HEK293 (cell line): Measurements from ENCODE around the gene BEX1.

Experiments
- CTCF ChIA-PET: fragments of 350-600 bp; formaldehyde crosslinking; extraction: SDS; loops from one replicate; lab custom pipeline; 2021; ENCODE audit warnings: antibody characterized with exemption; lab: Yijun Ruan, JAX
- POLR2A ChIA-PET: fragments of 300-600 bp; formaldehyde crosslinking; extraction: SDS; loops from one replicate; lab custom pipeline; 2020; ENCODE audit warnings: antibody characterized with exemption, inconsistent platforms; lab: Yijun Ruan, JAX
- H3K27ac ChIP-seq: fragments of 200-500 bp; sonication (Bioruptor generic); 2 replicates; pipeline ENCODE4 v1.5.1; 2014; ENCODE audit warnings: low read depth, low read length, control low read depth, inconsistent platforms; ENCODE audit errors: extremely low read depth
- H3K36me3 ChIP-seq, 2 experiments: fragments of 200-500 bp in 1 of 2; sonication (Bioruptor generic) in 1 of 2; 1 replicate in 1 of 2; 2 replicates in 1 of 2; pipeline ENCODE4 v1.5.1; 2014 to 2017; ENCODE audit warnings: inconsistent platforms in 2 of 2, low read length in 2 of 2; ENCODE audit not compliant: control insufficient read depth in 2 of 2, insufficient read depth in 1 of 2
- H3K4me1 ChIP-seq: fragments of 200-500 bp; sonication (Bioruptor generic); 2 replicates; pipeline ENCODE4 v1.5.1; 2014; ENCODE audit warnings: mild to moderate bottlenecking, low read length, inconsistent platforms; ENCODE audit not compliant: control insufficient read depth, insufficient read depth
- H3K4me3 ChIP-seq: 2 replicates; pipeline ENCODE4 v1.5.1; 2011; ENCODE audit warnings: low read depth, mild to moderate bottlenecking, control low read depth, low read length, moderate library complexity
- H3K9me3 ChIP-seq: fragments of 200-500 bp; sonication (Bioruptor generic); 2 replicates; pipeline ENCODE4 v1.5.1; 2014; ENCODE audit warnings: low read depth, low read length, inconsistent platforms; ENCODE audit not compliant: control insufficient read depth, insufficient read depth
- BCL11B ChIP-seq: fragments of 450-650 bp; formaldehyde crosslinking; IDR thresholded peaks from 2 replicates; pipeline ENCODE4 v1.5.1; 2016; ENCODE audit warnings: low read depth, missing biosample characterization, missing genetic modification characterization
- ELK4 ChIP-seq: IDR thresholded peaks from 2 replicates; pipeline ENCODE4 v1.6.1; 2011; ENCODE audit warnings: mild to moderate bottlenecking, low read depth, low read length, borderline replicate concordance
- GLI2 ChIP-seq: fragments of 450-650 bp; formaldehyde crosslinking; IDR thresholded peaks from 2 replicates; pipeline ENCODE4; 2017; ENCODE audit warnings: missing biosample characterization, missing genetic modification characterization, low read depth, borderline replicate concordance
- KLF7 ChIP-seq: fragments of 450-650 bp; formaldehyde crosslinking; IDR thresholded peaks from 2 replicates; pipeline ENCODE4 v1.5.1; 2016; ENCODE audit warnings: missing biosample characterization, missing genetic modification characterization, borderline replicate concordance
- PRDM1 ChIP-seq: fragments of 450-650 bp; formaldehyde crosslinking; IDR thresholded peaks from 2 replicates; pipeline ENCODE4; 2016; ENCODE audit warnings: missing biosample characterization, missing genetic modification characterization
- SP2 ChIP-seq: fragments of 450-650 bp; formaldehyde crosslinking; IDR thresholded peaks from 2 replicates; pipeline ENCODE4 v1.5.1; 2016; ENCODE audit warnings: missing biosample characterization, missing genetic modification characterization
- SP7 ChIP-seq: fragments of 450-650 bp; formaldehyde crosslinking; IDR thresholded peaks from 2 replicates; pipeline ENCODE4 v1.5.1; 2016; ENCODE audit warnings: missing biosample characterization, missing genetic modification characterization
- TRIM28 ChIP-seq: IDR thresholded peaks from 2 replicates; pipeline ENCODE4 v1.6.1; 2011; ENCODE audit warnings: low read length, control low read depth, borderline replicate concordance
- ZBTB17 ChIP-seq: fragments of 450-650 bp; formaldehyde crosslinking; IDR thresholded peaks from 2 replicates; pipeline ENCODE4 v1.5.1; 2016; ENCODE audit warnings: missing biosample characterization, missing genetic modification characterization
- ZBTB8A ChIP-seq: fragments of 450-650 bp; formaldehyde crosslinking; IDR thresholded peaks from 2 replicates; pipeline ENCODE4 v1.5.1; 2016; ENCODE audit warnings: missing biosample characterization, missing genetic modification characterization
- ZNF148 ChIP-seq: fragments of 450-650 bp; formaldehyde crosslinking; IDR thresholded peaks from 2 replicates; pipeline ENCODE4 v1.5.0; 2017; ENCODE audit warnings: missing biosample characterization, missing genetic modification characterization, borderline replicate concordance
- ZNF214 ChIP-seq: fragments of 450-650 bp; formaldehyde crosslinking; IDR thresholded peaks from 2 replicates; pipeline ENCODE4 v1.5.1; 2017; ENCODE audit warnings: missing biosample characterization, mild to moderate bottlenecking, missing genetic modification characterization, borderline replicate concordance
- ZNF239 ChIP-seq: fragments of 450-650 bp; formaldehyde crosslinking; IDR thresholded peaks from 2 replicates; pipeline ENCODE4 v1.5.1; 2016; ENCODE audit warnings: missing biosample characterization, missing genetic modification characterization
- ZNF24 ChIP-seq: fragments of 450-650 bp; formaldehyde crosslinking; IDR thresholded peaks from 2 replicates; pipeline ENCODE4 v1.5.1; 2016; ENCODE audit warnings: missing biosample characterization, missing genetic modification characterization
- ZNF248 ChIP-seq: fragments of 450-650 bp; formaldehyde crosslinking; IDR thresholded peaks from 2 replicates; pipeline ENCODE4 v1.5.1; 2017; ENCODE audit warnings: missing biosample characterization, missing genetic modification characterization
- ZNF362 ChIP-seq: fragments of 450-650 bp; formaldehyde crosslinking; IDR thresholded peaks from 2 replicates; pipeline ENCODE4 v1.5.1; 2016; ENCODE audit warnings: missing biosample characterization, missing genetic modification characterization
- ZNF366 ChIP-seq: fragments of 450-650 bp; formaldehyde crosslinking; conservative IDR thresholded peaks from 2 replicates; pipeline ENCODE4 v1.5.1; 2016; ENCODE audit warnings: missing biosample characterization, missing genetic modification characterization
- ZNF423 ChIP-seq: fragments of 450-650 bp; formaldehyde crosslinking; IDR thresholded peaks from 2 replicates; pipeline ENCODE4 v1.5.1; 2016; ENCODE audit warnings: missing biosample characterization, missing genetic modification characterization
- ZNF510 ChIP-seq: fragments of 450-650 bp; formaldehyde crosslinking; IDR thresholded peaks from 2 replicates; pipeline ENCODE4 v1.5.1; 2018; ENCODE audit warnings: mild to moderate bottlenecking, missing genetic modification characterization, missing biosample characterization; ENCODE audit not compliant: insufficient replicate concordance
- ZNF580 ChIP-seq: fragments of 450-650 bp; formaldehyde crosslinking; IDR thresholded peaks from 2 replicates; pipeline ENCODE4 v1.5.1; 2016; ENCODE audit warnings: missing biosample characterization, missing genetic modification characterization
- ZNF677 ChIP-seq: fragments of 450-650 bp; IDR thresholded peaks from 2 replicates; pipeline ENCODE4 v1.5.0; 2018; ENCODE audit warnings: missing biosample characterization, mild to moderate bottlenecking, missing genetic modification characterization, moderate library complexity
- ZNF701 ChIP-seq: fragments of 450-650 bp; formaldehyde crosslinking; IDR thresholded peaks from 2 replicates; pipeline ENCODE4 v1.5.1; 2016; ENCODE audit warnings: missing biosample characterization, missing genetic modification characterization
- ZNF747 ChIP-seq: fragments of 450-650 bp; formaldehyde crosslinking; IDR thresholded peaks from 2 replicates; pipeline ENCODE4 v1.5.1; 2016; ENCODE audit warnings: missing biosample characterization, missing genetic modification characterization
- ZNF76 ChIP-seq: fragments of 450-650 bp; formaldehyde crosslinking; IDR thresholded peaks from 2 replicates; pipeline ENCODE4; 2016; ENCODE audit warnings: low read depth, missing biosample characterization, missing genetic modification characterization, borderline replicate concordance
- ZNF785 ChIP-seq: fragments of 450-650 bp; formaldehyde crosslinking; IDR thresholded peaks from 2 replicates; pipeline ENCODE4 v1.5.1; 2016; ENCODE audit warnings: missing biosample characterization, missing genetic modification characterization
- ZNF830 ChIP-seq: fragments of 450-650 bp; IDR thresholded peaks from 2 replicates; pipeline ENCODE4 v1.5.0; 2018; ENCODE audit warnings: missing biosample characterization, missing genetic modification characterization, low read depth, mild to moderate bottlenecking, moderate library complexity
- ZSCAN4 ChIP-seq: fragments of 450-650 bp; formaldehyde crosslinking; IDR thresholded peaks from 2 replicates; pipeline ENCODE4 v1.5.1; 2017; ENCODE audit warnings: missing biosample characterization, missing genetic modification characterization
- ZXDB ChIP-seq: fragments of 450-650 bp; formaldehyde crosslinking; IDR thresholded peaks from 2 replicates; pipeline ENCODE4 v1.5.1; 2016; ENCODE audit warnings: missing biosample characterization, missing genetic modification characterization
- TF ChIP-seq, protein P1 (sequence below): fragments of 450-650 bp; formaldehyde crosslinking; IDR thresholded peaks from 2 replicates; pipeline ENCODE4 v1.5.1; 2016; ENCODE audit warnings: missing biosample characterization, missing genetic modification characterization

BEX1 gene

GRCh38 chrX:103066606-103067005 lies 2.6 kb upstream of the BEX1 start:
- Histone ChIP-seq H3K36me3 (no peaks in the 10 kb centered on the region), H3K4me3 (no peak overlapping the region), H3K27ac (no peak overlapping the region), H3K4me1 (no peaks in the 10 kb centered on the region), H3K9me3 (no peaks in the 10 kb centered on the region)
- TF ChIP-seq ZNF148 (tag by site-specific recombination) (no peak), BCL11B (tag by site-specific recombination) (no peak), SP7 (tag by site-specific recombination) (no peak), ZNF239 (tag by site-specific recombination) (no peak), ELK4 (no peak), ZBTB17 (tag by site-specific recombination) (no peak), ZNF214 (no peak), ZNF362 (no peak), ZNF248 (no peak), ZNF510 (tag by site-specific recombination) (no peak), TRIM28 (no peak), ZNF785 (tag by site-specific recombination) (no peak), ZNF423 (tag by site-specific recombination) (no peak), ZNF366 (tag by site-specific recombination) (no peak), ZNF24 (tag by site-specific recombination) (no peak), ZNF747 (tag by site-specific recombination) (no peak), ZNF580 (tag by site-specific recombination) (no peak), ZSCAN4 (tag by site-specific recombination) (no peak), ZBTB8A (tag by site-specific recombination) (no peak), GLI2 (no peak)
- ChIA-PET CTCF (no interaction called here), POLR2A (no interaction called here)

DNA sequence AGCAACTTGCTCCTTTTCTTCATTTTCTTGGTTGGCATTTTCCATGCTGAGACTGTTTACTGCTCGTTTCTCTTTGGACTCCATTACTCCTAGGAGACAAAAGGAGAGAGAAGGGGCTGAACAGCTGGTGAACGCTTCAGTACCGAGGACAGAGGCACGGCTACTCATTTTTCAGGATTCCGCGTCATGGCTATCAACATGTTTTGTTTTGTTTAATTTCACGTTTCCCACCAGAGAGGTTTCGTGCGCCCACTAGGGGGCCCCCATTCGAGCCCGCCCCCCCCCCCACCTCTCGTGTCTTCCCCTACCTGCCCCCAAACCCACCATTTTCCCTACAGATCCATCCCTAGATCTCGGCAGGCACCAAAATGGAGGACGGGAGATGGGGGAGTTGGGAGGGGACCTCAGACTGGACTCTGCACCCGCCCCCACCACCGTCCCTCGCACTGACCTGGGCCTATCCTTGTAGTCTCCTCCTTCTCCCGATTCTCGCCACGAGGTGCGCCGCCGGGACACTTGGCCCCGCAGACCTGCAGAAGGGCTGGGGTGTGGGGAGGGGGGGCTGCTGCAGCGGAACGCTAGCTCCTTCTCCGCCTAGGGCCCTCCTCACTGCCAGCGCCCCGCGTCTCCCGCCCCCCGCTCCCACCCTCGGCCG lies 653 bp downstream of the BEX1 start:
- CTCF ChIA-PET, result no interaction called here
- TF ChIP-seq ZNF76 (tag by site-specific recombination) (no peak), SP2 (tag by site-specific recombination) (peak; percentile 38; the same call in 1 of the 2 replicates), KLF7 (tag by site-specific recombination) (no peak), ZNF747 (tag by site-specific recombination) (no peak), ZXDB (tag by site-specific recombination) (no peak), ZNF701 (tag by site-specific recombination) (no peak), PRDM1 (no peak), ZNF830 (no peak), ZNF677 (tag by site-specific recombination) (no peak)
- TF ChIP-seq, protein P1, sequence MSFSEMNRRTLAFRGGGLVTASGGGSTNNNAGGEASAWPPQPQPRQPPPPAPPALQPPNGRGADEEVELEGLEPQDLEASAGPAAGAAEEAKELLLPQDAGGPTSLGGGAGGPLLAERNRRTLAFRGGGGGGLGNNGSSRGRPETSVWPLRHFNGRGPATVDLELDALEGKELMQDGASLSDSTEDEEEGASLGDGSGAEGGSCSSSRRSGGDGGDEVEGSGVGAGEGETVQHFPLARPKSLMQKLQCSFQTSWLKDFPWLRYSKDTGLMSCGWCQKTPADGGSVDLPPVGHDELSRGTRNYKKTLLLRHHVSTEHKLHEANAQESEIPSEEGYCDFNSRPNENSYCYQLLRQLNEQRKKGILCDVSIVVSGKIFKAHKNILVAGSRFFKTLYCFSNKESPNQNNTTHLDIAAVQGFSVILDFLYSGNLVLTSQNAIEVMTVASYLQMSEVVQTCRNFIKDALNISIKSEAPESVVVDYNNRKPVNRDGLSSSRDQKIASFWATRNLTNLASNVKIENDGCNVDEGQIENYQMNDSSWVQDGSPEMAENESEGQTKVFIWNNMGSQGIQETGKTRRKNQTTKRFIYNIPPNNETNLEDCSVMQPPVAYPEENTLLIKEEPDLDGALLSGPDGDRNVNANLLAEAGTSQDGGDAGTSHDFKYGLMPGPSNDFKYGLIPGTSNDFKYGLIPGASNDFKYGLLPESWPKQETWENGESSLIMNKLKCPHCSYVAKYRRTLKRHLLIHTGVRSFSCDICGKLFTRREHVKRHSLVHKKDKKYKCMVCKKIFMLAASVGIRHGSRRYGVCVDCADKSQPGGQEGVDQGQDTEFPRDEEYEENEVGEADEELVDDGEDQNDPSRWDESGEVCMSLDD (tag by site-specific recombination), result no peak

More for the DNA sequence above, 653 bp downstream of the BEX1 start:
- H3K4me1 ChIP-seq, result no peaks in the 10 kb centered on the region
- H3K4me3 ChIP-seq, result peak overlapping the region; percentile 36
- H3K36me3 ChIP-seq, result no peaks in the 10 kb centered on the region
- H3K9me3 ChIP-seq, result no peaks in the 10 kb centered on the region
- H3K27ac ChIP-seq, result no peak overlapping the region
- POLR2A ChIA-PET, result no interaction called here
